Stimulated activated CD4-positive, alpha-beta T cell treated with anti-CD3 and anti-CD28 coated beads, TNF-alpha, amount 100 ng/mL, for 24 hours (primary cell): ENCODE measurements around the gene NT5C3B.
"Not testable (repeated sequence)": the region's sequence is repeated elsewhere in the genome, so short reads cannot be mapped to it uniquely, and the experiment has no call there.

Experiments used
- DNase-seq, 3 experiments: peaks; one replicate each; pipeline ENCODE4 v3.0.0-alpha.2; 2020; ENCODE audit warnings: low read depth in 3 of 3

The NT5C3B gene

DNA sequence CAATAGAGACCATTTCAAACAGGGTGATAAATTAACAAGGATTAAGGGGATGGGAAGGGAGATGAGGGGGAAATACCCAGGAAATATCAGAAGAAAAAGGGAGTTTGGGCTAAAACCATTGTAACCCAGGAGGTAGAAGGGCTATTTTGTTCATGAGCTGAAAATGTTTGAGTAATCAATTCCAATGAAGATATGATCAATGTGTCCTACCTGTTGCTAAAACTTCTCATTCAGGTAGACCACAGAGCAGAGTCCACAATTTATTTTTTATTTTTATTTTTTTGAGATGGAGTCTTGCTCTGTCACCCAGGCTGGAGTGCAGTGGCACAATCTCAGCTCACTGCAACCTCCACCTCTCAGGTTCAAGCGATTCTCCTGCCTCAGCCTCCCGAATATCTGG, 3.4 kb upstream of the NT5C3B start:
- DNase-seq = not testable (repeated sequence)

DNA sequence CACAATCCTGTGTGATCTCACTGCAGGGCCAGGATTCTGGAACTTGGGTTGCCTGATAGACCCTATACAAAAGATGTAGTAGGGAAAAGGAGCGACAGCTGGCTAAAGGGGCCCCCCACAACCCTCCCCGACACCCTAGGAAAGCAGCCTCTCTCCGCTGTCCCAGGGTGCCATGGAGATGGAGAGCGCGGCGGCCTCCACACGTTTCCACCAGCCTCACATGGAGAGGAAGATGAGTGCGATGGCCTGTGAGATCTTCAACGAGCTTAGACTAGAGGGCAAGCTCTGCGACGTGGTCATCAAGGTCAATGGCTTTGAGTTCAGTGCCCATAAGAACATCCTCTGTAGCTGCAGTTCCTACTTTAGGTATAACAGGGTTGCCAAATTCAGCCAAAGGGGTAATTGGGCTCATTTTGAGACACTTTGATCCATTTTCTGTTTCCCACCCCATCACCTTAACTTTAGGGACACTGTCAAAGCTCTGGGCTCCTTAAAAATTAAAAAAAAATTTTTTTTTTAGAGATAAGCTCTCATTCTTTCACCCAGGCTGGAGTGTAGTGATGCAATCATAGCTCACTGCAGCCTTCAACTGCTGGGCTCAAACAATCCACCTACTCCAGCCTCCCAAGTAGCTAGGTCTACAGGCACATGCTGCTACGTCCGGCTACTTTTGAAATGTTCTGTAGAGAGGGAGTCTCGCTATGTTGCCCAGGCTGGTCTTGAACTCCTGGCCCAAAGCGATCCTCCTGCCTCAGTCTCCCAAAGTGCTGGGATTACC, 1.9 kb upstream of the NT5C3B start, which contains the start of gene KLHL10:
Gene KLHL10 (plus strand): TSS at position 65 of the 778 bp plus-strand sequence. CDS start 108 bp downstream, at position 173.
- DNase-seq = no peak

DNA sequence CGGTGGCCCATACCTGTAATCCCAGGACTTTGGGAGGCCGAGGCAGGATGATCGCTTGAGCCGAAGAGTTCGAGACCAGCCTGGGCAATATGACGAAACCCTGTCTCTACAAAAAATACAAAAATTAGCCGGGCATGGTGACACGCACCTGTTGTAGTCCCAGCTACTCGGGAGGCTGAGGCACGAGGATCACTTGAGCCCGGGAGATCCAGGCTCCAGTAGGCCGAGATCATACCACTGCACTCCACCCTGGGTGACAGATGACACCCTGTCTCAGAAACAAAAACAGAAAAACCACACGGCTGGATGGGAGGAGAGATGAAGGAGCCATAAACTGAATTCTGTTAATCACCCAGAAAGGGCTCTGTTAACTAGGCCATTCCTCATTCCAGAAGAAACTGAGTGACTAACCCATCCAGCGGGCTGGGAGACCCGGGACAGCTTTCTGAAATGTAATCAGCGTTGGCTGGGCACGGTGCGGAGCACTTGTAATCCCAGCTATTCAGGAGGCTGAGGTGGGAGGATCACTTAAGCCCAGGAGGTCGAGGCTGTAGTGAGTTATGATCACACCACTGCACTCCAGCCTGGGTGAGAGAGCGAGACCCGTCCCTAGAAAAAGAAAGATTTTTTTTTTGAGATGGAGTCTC, 641 bp upstream of the NT5C3B start:
- DNase-seq = no peak

DNA sequence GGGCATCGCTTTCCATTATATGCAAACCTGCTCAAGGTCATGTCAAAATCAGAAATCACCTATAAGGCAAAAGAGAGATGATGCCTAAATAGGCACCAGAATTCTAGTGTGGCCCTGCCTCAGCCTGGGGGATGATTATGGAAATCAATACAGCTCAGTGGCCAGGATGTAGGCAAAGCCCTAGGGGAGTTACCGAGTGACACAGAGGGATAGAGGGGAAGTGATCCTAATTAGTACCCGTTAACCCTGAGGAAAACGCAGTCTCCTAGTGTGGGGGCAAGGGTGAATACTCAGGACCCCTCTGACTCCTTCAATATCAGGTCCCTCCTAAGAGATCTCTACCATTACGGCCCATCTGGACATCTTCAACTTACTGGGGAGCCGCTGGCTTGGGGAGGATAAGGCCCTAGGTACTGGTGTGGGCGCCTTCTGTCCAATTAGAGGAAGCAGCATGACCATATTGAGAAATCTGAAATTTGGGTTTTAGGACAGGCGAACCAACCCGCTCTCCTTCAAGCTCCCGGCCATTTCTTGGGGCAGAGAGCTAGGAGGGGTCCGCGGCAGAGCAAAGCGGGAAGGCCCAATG, 725 bp downstream of the NT5C3B start:
- no peak for DNase-seq

DNA sequence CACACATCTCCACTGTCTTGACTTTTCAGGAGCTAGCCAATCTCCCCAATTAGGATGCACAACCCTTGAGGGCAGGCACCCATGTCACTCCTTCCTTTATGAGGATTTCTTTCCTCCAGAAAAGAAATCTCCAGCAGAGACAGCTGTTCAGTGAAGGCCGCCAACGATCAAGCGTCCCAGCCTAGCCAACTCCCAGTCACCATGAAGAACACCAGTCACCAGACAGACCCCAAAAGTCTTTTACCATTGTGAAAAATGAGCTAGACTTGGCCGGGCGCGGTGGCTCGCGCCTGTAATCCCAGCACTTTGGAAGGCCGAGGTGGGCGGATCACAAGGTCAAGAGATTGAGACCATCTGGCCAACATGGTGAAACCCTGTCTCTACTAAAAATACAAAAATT, 6.1 kb downstream of the NT5C3B start:
- DNase-seq = not testable (repeated sequence)

DNA sequence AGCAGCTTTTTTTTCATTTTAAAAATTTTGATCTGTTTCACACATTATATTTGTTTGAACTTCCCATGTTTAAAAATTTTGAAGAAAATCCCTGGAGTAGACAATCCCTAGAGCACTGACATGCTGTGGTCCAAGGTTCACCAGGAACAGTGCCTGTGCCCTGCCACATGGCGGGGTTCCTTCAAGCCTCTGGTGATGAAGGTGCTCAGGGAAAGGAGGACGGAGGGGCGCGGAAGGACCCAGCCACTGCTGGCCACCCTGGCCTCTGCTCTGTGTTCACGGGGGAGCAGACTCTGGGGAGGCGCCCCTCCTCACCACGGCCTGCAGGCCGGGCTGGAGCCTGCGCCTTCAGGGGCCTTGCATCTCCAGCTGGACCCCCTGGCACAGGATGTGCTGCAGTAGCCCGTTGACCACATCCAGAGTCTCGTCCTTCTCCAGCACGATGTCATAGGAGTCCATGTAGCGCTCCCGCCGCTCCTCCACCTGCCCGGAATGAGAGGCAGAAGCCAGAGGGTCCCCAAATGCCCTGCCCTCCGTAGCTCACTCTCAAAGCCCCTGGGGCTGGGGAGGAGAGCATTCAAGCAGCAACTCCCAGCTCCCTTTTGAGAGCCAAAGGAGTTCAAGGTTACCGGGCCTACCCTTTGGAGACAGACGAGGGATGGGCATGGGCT, 10.7 kb downstream of the NT5C3B start:
- DNase-seq = no peak

DNA sequence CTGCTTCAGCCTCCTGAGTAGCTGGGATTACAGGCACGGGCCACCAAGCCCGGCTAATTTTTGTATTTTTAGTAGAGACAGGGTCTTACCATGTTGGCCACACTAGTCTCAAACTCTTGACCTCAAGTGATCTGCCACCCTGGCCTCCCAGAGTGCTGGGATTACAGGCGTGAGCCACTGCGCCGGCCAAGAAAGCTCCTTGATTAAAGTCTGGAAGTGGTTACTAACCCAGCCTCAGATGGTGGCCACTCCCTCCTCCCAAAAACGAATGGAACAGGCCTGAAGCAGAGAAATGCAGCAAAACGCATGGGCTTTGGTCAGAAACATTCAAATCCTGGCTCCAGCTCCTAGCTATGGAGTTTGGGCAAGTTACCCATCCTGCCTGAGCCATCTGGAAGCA, 11.9 kb downstream of the NT5C3B start:
- no peak for DNase-seq

DNA sequence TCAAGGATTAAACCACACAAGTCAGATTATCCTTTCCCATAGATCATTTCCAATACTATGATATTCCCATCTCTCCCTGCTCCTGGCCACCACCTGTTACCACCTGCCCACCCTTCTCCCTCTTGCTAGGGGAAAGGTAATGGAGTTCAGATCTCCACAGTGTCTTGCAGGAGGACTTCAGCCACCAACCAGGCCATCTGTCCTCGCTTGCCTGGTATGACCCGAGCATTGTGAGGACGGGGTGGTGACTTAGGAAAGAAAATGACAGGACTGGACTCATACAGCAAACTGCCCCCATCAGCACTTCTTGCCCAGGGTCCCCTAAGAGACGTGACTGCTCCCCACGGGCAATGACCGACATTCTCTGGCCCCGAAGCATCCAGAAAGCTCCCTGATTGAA, 12.5 kb downstream of the NT5C3B start:
- DNase-seq = no peak

DNA sequence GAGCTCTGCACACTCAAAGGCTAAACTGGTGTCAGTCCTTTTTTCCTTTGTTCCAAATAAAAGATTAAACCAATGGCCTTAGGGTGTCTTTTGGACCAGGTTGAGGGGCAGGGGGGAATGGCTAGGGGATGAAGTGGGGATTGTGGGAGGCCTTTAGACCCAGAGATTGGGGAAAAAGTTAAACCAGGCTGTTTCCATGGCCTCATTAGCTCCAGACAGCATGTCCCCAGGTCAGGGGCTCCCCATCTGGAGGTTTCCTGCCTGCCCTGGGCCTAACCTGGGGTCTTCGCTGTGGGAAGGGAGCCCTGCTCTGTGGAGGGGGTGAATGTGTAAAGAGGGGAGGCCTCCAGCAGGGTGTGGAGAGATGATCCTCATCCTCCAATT, 12.9 kb downstream of the NT5C3B start:
- no peak for DNase-seq

DNA sequence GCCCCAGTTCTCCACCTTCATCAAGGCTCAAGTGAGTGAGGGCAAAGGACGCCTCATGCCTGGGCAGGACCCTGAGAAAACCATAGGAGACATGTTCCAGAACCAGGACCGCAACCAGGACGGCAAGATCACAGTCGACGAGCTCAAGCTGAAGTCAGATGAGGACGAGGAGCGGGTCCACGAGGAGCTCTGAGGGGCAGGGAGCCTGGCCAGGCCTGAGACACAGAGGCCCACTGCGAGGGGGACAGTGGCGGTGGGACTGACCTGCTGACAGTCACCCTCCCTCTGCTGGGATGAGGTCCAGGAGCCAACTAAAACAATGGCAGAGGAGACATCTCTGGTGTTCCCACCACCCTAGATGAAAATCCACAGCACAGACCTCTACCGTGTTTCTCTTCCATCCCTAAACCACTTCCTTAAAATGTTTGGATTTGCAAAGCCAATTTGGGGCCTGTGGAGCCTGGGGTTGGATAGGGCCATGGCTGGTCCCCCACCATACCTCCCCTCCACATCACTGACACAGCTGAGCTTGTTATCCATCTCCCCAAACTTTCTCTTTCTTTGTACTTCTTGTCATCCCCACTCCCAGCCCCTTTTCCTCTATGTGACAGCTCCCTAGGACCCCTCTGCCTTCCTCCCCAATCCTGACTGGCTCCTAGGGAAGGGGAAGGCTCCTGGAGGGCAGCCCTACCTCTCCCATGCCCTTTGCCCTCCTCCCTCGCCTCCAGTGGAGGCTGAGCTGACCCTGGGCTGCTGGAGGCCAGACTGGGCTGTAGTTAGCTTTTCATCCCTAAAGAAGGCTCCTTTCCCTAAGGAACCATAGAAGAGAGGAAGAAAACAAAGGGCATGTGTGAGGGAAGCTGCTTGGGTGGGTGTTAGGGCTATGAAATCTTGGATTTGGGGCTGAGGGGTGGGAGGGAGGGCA, 13.6 kb downstream of the NT5C3B start:
- no peak for DNase-seq

DNA sequence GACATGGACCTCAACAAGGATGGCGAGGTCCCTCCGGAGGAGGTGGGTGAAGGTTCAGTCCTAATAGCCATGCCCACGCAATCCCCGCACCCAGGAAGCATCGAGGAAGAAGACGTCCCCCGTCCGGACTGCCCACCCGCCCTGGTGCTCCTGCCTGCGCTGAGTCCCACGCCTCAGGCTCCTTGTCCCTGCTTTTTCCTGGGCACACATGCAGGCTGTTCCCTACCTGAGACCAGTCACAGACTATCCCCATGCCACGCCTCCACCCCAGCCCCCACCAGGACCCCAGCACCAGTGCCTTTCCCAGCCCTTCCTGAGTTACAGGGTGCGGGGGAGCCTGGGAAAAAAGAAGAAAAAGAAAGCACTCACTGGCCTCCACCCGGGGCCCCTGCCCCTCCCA, 14.3 kb downstream of the NT5C3B start:
- no peak for DNase-seq

DNA sequence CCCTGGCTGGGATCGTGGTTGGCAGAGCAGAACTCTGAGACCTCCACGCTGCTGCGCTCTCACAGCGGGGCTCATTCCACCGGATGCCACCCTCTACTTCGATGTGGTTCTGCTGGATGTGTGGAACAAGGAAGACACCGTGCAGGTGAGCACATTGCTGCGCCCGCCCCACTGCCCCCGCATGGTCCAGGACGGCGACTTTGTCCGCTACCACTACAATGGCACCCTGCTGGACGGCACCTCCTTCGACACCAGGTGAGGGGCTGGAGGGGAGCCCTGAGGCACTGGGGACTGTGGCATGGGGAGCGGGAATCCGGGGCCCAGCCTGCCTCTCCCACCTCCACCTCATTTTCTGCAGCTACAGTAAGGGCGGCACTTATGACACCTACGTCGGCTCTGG, 18.0 kb downstream of the NT5C3B start:
- DNase-seq = no peak

DNA sequence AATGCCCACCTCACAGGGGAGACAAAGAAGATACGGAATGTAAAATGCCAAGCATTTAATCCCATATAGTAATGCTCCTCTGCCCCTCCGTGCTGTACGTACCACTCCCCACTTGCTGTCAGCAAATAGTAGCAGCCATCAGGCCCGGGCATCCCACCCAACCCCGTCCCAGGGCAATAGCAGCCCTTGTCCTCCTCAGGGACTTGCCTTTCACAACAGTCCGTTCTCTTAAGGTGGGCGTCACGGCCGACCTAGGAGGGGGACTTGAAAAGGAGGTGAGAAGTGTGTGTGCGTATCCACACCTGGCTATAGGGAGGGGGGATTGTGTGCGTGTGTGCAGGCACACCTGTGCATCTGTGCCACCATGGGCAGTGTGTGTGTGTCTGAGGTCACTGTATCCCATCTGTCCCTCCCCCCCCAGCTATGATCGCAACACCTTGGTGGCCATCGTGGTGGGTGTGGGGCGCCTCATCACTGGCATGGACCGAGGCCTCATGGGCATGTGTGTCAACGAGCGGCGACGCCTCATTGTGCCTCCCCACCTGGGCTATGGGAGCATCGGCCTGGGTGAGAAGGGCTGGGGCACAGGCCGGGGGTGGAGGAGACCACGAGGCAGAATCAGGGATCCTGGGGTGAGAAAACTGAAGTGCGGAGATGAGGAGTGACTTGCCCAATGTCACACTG, 19.3 kb downstream of the NT5C3B start:
- no peak for DNase-seq

DNA sequence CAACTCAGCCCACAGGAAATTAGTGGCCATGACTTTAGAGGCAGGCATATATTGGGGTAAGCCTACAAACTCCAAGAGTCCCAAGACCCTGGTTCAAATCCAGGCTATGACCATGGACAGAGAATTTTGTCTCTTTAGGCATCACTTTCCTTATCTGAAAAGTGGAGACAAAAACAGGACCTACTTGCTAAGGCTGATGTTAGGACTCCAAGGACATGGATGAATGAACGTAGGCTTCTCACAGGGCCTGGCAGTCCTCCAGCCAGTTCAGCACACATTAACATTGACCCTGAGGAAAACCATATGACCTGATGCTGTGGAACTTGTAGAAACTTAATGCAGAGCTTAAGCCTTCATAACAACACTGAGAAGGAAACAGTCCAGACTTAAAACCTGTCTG, 21.8 kb downstream of the NT5C3B start:
- no peak for DNase-seq

DNA sequence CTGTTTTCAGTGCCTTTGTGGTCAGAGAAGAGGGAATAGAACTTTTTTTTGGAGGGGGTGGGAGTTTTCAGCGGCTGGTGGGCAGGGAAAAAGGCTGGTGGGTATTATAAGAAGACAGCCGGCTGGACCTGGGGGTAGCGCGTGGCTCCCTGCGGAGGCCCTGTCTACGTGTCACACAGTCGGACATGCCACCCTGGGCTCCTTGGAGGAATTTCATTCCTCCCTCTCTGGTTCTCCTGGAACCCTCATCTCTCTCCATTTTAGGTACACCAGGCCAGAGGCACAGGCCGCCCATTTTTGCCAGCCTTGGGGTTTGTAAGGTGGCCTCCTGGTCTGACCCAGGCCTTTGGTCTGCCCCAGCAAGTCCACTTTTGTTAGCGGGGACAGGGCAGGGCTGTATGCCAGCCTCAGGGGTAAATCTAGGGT, 22.3 kb downstream of the NT5C3B start:
- no peak for DNase-seq

DNA sequence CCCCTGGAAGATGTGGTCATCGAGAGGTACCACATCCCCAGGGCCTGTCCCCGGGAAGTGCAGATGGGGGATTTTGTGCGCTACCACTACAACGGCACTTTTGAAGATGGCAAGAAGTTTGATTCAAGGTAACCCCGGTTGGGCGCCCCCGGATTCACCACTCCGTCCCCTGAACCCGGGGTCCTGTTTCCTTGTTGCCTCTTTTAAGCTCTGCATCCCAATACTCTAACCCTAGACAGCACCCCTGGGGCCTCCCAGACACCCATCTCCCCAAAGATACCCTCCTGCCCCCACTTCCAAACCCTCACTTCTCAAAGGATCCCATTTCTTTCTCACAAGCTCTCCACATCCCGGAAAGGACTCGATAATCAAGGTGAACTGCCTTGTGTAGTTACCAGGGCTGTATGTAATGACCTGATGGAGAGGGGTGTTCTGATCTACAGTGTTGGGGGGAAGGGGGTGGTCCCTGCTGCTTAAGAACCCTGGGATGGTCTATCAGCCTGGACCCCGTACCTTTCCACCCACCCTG, 22.8 kb downstream of the NT5C3B start:
- DNase-seq = no peak

DNA sequence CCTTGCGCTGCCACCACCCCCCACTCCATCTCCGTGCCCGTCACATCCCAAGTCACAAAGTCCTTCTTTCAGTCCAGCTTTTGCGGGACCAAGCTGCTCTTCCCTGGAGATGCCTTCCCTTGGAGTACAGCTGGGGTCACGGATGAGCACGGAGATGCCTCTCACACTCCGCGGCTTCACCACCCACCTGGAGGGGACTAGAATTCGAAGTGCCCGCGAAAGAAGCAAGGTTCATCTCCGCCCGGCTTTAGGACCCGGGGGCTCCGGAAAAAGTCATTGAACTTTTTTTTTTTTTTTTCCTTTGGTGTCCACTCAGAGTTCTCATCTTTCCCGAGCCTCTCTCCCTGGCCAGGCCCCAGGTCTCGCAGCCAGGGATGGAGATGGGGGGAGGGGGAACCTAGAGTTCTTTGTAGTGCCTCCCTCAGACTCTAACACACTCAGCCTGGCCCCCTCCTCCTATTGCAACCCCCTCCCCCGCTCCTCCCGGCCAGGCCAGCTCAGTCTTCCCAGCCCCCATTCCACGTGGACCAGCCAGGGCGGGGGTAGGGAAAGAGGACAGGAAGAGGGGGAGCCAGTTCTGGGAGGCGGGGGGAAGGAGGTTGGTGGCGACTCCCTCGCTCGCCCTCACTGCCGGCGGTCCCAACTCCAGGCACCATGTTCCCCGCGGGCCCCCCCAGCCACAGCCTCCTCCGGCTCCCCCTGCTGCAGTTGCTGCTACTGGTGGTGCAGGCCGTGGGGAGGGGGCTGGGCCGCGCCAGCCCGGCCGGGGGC, 23.5 kb downstream of the NT5C3B start, which contains the start of gene FKBP10:
Gene FKBP10 (plus strand): TSS at position 624 of the 771 bp plus-strand sequence. CDS start 31 bp downstream, at position 655.
- DNase-seq = peak in 1 of 3 experiments; percentile 26

DNA sequence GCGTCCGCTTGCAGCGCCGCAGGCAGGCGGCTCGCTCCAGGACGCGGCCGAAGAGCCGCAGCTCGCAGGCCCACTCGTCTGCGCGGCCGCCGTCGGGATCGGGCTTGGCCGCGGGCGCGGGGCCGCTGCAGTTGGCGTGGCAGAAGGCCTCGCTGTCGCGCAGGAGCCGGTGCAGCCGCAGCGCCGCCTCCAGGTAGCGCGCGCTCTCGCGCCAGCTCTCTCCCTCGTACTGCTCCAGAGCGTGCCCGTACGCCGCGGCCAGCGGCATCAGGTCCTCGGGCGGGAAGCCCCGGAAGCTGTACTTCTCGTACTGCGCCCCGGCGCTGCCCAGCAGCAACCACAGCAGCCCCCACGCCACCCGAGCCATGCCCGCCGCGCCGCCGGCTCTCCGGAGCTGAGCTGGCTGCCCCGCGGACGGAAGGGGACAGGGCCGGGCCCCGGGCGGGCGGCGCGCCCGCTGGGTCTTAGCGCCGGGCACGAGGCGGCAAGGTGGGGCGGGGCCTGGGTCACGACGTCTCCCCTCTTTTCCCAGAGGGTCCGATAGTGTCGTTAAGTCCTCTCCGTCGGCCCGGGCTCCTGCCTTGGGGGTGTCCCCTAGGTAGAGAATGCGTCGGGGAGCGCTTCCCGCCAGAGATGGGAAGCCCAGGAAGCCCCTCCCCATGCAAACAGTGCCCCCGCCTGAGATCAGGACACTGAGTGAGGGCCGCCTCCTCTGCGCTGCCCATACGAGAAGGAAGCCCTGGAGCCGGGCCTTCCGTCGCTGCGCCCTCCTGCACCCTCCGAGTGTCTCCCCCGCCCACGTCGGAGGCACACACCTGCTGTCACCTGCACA, 24.3 kb downstream of the NT5C3B start, which contains the start of gene P3H4:
Gene P3H4 (minus strand): TSS at position 401 of the 832 bp plus-strand sequence. CDS start 34 bp downstream, at position 367.
- DNase-seq = peak; percentile 35 to 68 (median 44)
